Fibroblast of the aortic adventitia (primary cell): ENCODE measurements around the gene DNAH9. TPM values are rescaled to one million over a fixed set of nuclear protein-coding genes. Genes with fewer than 3 reads are reported as not detected.

ENCODE experiments used
- DNase-seq: peaks from one replicate; pipeline ENCODE4 v3.0.0-alpha.2; 2010; ENCODE audit warnings: low read depth
- H3K4me3 ChIP-seq: 2 replicates; pipeline ENCODE4 v1.5.1; 2011; ENCODE audit warnings: low read depth, mild to moderate bottlenecking, control low read depth, low read length, moderate library complexity
- CTCF ChIP-seq: IDR thresholded peaks from 2 replicates; pipeline ENCODE4 v1.5.1; 2011; ENCODE audit warnings: mild to moderate bottlenecking, low read length, control low read depth, inconsistent platforms; ENCODE audit not compliant: insufficient read depth
- total RNA-seq: library from RNA; depleted of rRNA; stranded (reverse); fragments of >200 nt; gene quantifications from 2 replicates; pipeline ENCODE4 v1.2.3, GENCODE V29; 2012; ENCODE audit warnings: low replicate concordance

The DNAH9 gene
- total RNA-seq, 1 donor = not detected

GRCh38 chr17:11805138-11805537 is 206.9 kb downstream of the DNAH9 start:
- DNase-seq = no peak
- no peak for TF ChIP-seq CTCF

GRCh38 chr17:11805952-11806351 is 207.7 kb downstream of the DNAH9 start:
- no peak overlapping the region for H3K4me3 ChIP-seq
- TF ChIP-seq CTCF = no peak
- DNase-seq = no peak

More at GRCh38 chr17:11805138-11805537, 206.9 kb downstream of the DNAH9 start:
- H3K4me3 ChIP-seq = no peak overlapping the region

GRCh38 chr17:11807606-11808005 is 209.3 kb downstream of the DNAH9 start:
- no peak for TF ChIP-seq CTCF
- DNase-seq = no peak
- H3K4me3 ChIP-seq = no peak overlapping the region

- DNase-seq = no peak
- TF ChIP-seq CTCF = no peak
- H3K4me3 ChIP-seq = no peak overlapping the region
Observed at GRCh38 chr17:11813278-11813677, 215.0 kb downstream of the DNAH9 start.

GRCh38 chr17:11813871-11814270 is 215.6 kb downstream of the DNAH9 start:
- TF ChIP-seq CTCF = no peak
- H3K4me3 ChIP-seq = no peak overlapping the region
- no peak for DNase-seq

- DNase-seq = no peak
- TF ChIP-seq CTCF = no peak
- no peak overlapping the region for H3K4me3 ChIP-seq
Observed at GRCh38 chr17:11814655-11815262, 216.5 kb downstream of the DNAH9 start.

GRCh38 chr17:11816409-11816808 is 218.1 kb downstream of the DNAH9 start:
- no peak overlapping the region for H3K4me3 ChIP-seq
- TF ChIP-seq CTCF = no peak
- no peak for DNase-seq
